Stimulated activated memory B cell treated with anti-CD40 and anti-IgM and Interleukin-4, amounts not matched to agents 10 μg/mL and 1 μg/mL and 100 μg/mL, for 72 hours (primary cell): ENCODE measurements around the gene PTPRN2.
A peak's percentile ranks its signal among the peaks of the same experiment; 100 is the strongest.
"Not testable (repeated sequence)": the region's sequence is repeated elsewhere in the genome, so short reads cannot be mapped to it uniquely, and the experiment has no call there.

ENCODE experiments used
- ATAC-seq: fragments of 150-1000 bp; cut with Tn5 transposase; 2 replicates; pipeline ENCODE4 v1.10.0; 2021
- H3K27ac Mint-ChIP-seq: one replicate; pipeline ENCODE4 v1.8.0; 2022; ENCODE audit warnings: mild to moderate bottlenecking, mixed read lengths
- H3K27me3 Mint-ChIP-seq: one replicate; pipeline ENCODE4 v1.8.0; 2022; ENCODE audit warnings: mixed read lengths
- H3K36me3 Mint-ChIP-seq: one replicate; pipeline ENCODE4 v1.8.0; 2022; ENCODE audit warnings: mixed read lengths
- H3K4me1 Mint-ChIP-seq: one replicate; pipeline ENCODE4 v1.8.0; 2022; ENCODE audit warnings: mixed read lengths
- H3K4me3 Mint-ChIP-seq: one replicate; pipeline ENCODE4 v1.8.0; 2022; ENCODE audit warnings: mild to moderate bottlenecking, moderate library complexity, mixed read lengths
- H3K9me3 Mint-ChIP-seq: one replicate; pipeline ENCODE4 v1.8.0; 2022; ENCODE audit warnings: mixed read lengths

The PTPRN2 gene

GRCh38 chr7:157565981-157566630 is 1021.5 kb downstream of the PTPRN2 start:
- peaks cover 6% of the 10 kb centered on the region for H3K36me3 Mint-ChIP-seq
- ATAC-seq: no peak
- H3K4me1 Mint-ChIP-seq: peaks cover 23% of the 10 kb centered on the region

GRCh38 chr7:157565201-157565626 is 1022.4 kb downstream of the PTPRN2 start:
- peaks cover 6% of the 10 kb centered on the region for H3K36me3 Mint-ChIP-seq
- no peaks in the 10 kb centered on the region for H3K27me3 Mint-ChIP-seq
- ATAC-seq: no peak
- H3K27ac Mint-ChIP-seq: no peak overlapping the region
- no peak overlapping the region for H3K4me3 Mint-ChIP-seq
- peaks cover 23% of the 10 kb centered on the region for H3K4me1 Mint-ChIP-seq
- H3K9me3 Mint-ChIP-seq: no peaks in the 10 kb centered on the region

More at GRCh38 chr7:157565981-157566630, 1021.5 kb downstream of the PTPRN2 start:
- Mint-ChIP-seq H3K4me3 (no peak overlapping the region), H3K27me3 (no peaks in the 10 kb centered on the region), H3K9me3 (no peaks in the 10 kb centered on the region), H3K27ac (no peak overlapping the region)

- Mint-ChIP-seq H3K27ac (no peak overlapping the region), H3K9me3 (no peaks in the 10 kb centered on the region), H3K4me1 (peaks cover 23% of the 10 kb centered on the region), H3K4me3 (no peak overlapping the region), H3K36me3 (peaks cover 6% of the 10 kb centered on the region), H3K27me3 (no peaks in the 10 kb centered on the region)
- ATAC-seq: no peak
These were observed 1023.0 kb downstream of the PTPRN2 start for GRCh38 chr7:157564517-157565177.

GRCh38 chr7:157563467-157564135 is 1024.0 kb downstream of the PTPRN2 start:
- H3K27ac Mint-ChIP-seq, H3K4me3 Mint-ChIP-seq, ATAC-seq, H3K36me3 Mint-ChIP-seq, H3K27me3 Mint-ChIP-seq, H3K9me3 Mint-ChIP-seq: not testable (repeated sequence)
- H3K4me1 Mint-ChIP-seq: peaks cover 14% of the 10 kb centered on the region

GRCh38 chr7:157562522-157563398 is 1024.9 kb downstream of the PTPRN2 start:
- H3K9me3 Mint-ChIP-seq, H3K27ac Mint-ChIP-seq, H3K4me1 Mint-ChIP-seq, H3K4me3 Mint-ChIP-seq, H3K27me3 Mint-ChIP-seq, ATAC-seq, H3K36me3 Mint-ChIP-seq: not testable (repeated sequence)

- Mint-ChIP-seq H3K27ac (no peak overlapping the region), H3K4me3 (no peak overlapping the region), H3K36me3 (peaks cover 6% of the 10 kb centered on the region), H3K9me3 (no peaks in the 10 kb centered on the region), H3K27me3 (no peaks in the 10 kb centered on the region), H3K4me1 (no peaks in the 10 kb centered on the region)
- no peak for ATAC-seq
These were observed 1025.7 kb downstream of the PTPRN2 start for GRCh38 chr7:157561816-157562410.

GRCh38 chr7:157561523-157561785 is 1026.2 kb downstream of the PTPRN2 start:
- H3K36me3 Mint-ChIP-seq: peaks cover 6% of the 10 kb centered on the region

GRCh38 chr7:157560710-157561522 is 1026.7 kb downstream of the PTPRN2 start:
- no peaks in the 10 kb centered on the region for H3K27me3 Mint-ChIP-seq

More at GRCh38 chr7:157561523-157561785, 1026.2 kb downstream of the PTPRN2 start:
- no peaks in the 10 kb centered on the region for H3K4me1 Mint-ChIP-seq
- no peaks in the 10 kb centered on the region for H3K9me3 Mint-ChIP-seq
- no peak overlapping the region for H3K4me3 Mint-ChIP-seq
- no peaks in the 10 kb centered on the region for H3K27me3 Mint-ChIP-seq
- no peak overlapping the region for H3K27ac Mint-ChIP-seq
- no peak for ATAC-seq

GRCh38 chr7:157560258-157560654 is 1027.4 kb downstream of the PTPRN2 start:
- no peaks in the 10 kb centered on the region for H3K9me3 Mint-ChIP-seq
- H3K27me3 Mint-ChIP-seq: no peaks in the 10 kb centered on the region
- peaks cover 6% of the 10 kb centered on the region for H3K36me3 Mint-ChIP-seq
- H3K27ac Mint-ChIP-seq: no peak overlapping the region
- peak; percentile 31 for ATAC-seq
- no peaks in the 10 kb centered on the region for H3K4me1 Mint-ChIP-seq
- H3K4me3 Mint-ChIP-seq: no peak overlapping the region

More at GRCh38 chr7:157560710-157561522, 1026.7 kb downstream of the PTPRN2 start:
- no peak overlapping the region for H3K4me3 Mint-ChIP-seq
- H3K4me1 Mint-ChIP-seq: no peaks in the 10 kb centered on the region
- ATAC-seq: no peak
- peaks cover 6% of the 10 kb centered on the region for H3K36me3 Mint-ChIP-seq
- H3K27ac Mint-ChIP-seq: no peak overlapping the region
- H3K9me3 Mint-ChIP-seq: no peaks in the 10 kb centered on the region

- ATAC-seq: peak; percentile 12
- Mint-ChIP-seq H3K9me3 (no peaks in the 10 kb centered on the region), H3K36me3 (peaks cover 2% of the 10 kb centered on the region), H3K27ac (no peak overlapping the region), H3K4me3 (no peak overlapping the region), H3K27me3 (no peaks in the 10 kb centered on the region), H3K4me1 (no peaks in the 10 kb centered on the region)
These were observed 1027.9 kb downstream of the PTPRN2 start for GRCh38 chr7:157559596-157560257.

GRCh38 chr7:157558875-157559595 is 1028.6 kb downstream of the PTPRN2 start:
- no peaks in the 10 kb centered on the region for H3K36me3 Mint-ChIP-seq
- ATAC-seq: no peak
- H3K9me3 Mint-ChIP-seq: no peaks in the 10 kb centered on the region
- no peaks in the 10 kb centered on the region for H3K27me3 Mint-ChIP-seq
- no peak overlapping the region for H3K27ac Mint-ChIP-seq
- H3K4me3 Mint-ChIP-seq: no peak overlapping the region
- H3K4me1 Mint-ChIP-seq: no peaks in the 10 kb centered on the region

- H3K9me3 Mint-ChIP-seq: no peaks in the 10 kb centered on the region
These were observed 1029.1 kb downstream of the PTPRN2 start for GRCh38 chr7:157558516-157558874.

GRCh38 chr7:157558061-157558460 is 1029.6 kb downstream of the PTPRN2 start:
- no peaks in the 10 kb centered on the region for H3K36me3 Mint-ChIP-seq
- no peak overlapping the region for H3K27ac Mint-ChIP-seq
- no peak overlapping the region for H3K4me3 Mint-ChIP-seq
- H3K9me3 Mint-ChIP-seq: no peaks in the 10 kb centered on the region
- no peaks in the 10 kb centered on the region for H3K4me1 Mint-ChIP-seq
- H3K27me3 Mint-ChIP-seq: no peaks in the 10 kb centered on the region
- no peak for ATAC-seq

More at GRCh38 chr7:157558516-157558874, 1029.1 kb downstream of the PTPRN2 start:
- Mint-ChIP-seq H3K27me3 (no peaks in the 10 kb centered on the region), H3K4me3 (no peak overlapping the region), H3K36me3 (no peaks in the 10 kb centered on the region), H3K4me1 (no peaks in the 10 kb centered on the region), H3K27ac (no peak overlapping the region)
- ATAC-seq: no peak
